GM20431 (cell line): ENCODE data around the gene PRRG3.

Experiments used
- in situ Hi-C: fragments of 300-500 bp; cut with MseI, MboI; formaldehyde crosslinking; loops from one replicate; pipeline ENCODE4 v1.15.0; 2020; ENCODE audit warnings: low sequenced_read_pairs; ENCODE audit not compliant: unreplicated experiment

PRRG3 gene

GRCh38 chrX:151702741-151703340, 7.6 kb downstream of the PRRG3 start:
- in situ Hi-C loops = no loop called here

DNA sequence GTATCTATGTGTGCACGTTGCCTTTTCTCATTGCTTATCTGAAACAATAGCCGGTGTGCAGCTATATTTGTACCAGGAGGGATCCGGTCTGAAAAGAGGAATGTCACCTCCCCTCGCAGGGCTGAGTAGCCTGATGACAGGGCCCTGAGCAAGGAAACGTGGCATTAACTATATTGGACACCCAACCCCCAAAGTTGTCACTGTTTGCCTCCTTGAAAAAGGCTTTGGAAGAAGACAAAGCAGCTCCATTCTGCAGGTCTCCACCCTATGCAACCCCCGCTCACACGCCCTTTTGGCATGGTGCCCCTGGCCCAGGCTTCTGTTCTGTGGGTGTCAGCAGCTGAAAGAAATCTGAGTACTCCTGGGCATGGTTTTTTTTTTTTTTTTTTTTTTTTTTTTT, 8.2 kb downstream of the PRRG3 start:
- in situ Hi-C loops = no loop called here

DNA sequence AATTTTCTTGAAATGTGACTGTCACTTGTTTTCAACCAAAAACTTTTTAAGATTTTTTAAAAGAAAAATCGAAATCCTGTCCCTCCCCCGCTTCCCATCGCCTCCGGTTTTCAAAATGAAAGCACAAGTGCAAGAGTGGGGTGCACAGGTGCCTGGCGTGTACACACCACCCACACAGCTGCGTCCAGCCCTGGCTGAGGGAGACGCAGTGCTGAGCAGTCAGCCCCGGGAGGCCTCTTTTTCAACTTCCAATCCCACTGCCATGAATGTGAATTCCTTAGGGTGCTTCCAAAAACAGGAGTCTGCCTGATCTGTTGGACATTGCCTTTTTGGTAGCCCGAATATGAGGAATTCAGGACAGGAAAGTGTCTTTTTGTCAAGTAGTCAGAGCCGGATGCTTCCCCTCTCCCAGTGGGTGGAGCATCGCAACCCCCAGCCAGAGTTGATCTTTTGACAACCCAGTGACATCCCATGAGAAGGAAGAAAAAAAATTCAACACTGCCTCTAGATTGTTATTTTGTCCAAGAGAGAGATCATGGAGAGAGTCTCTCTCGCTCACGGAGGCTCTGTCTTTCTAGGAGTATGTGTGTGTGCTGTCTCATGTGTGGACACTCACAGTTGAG, 8.9 kb downstream of the PRRG3 start:
- in situ Hi-C loops = no loop called here

DNA sequence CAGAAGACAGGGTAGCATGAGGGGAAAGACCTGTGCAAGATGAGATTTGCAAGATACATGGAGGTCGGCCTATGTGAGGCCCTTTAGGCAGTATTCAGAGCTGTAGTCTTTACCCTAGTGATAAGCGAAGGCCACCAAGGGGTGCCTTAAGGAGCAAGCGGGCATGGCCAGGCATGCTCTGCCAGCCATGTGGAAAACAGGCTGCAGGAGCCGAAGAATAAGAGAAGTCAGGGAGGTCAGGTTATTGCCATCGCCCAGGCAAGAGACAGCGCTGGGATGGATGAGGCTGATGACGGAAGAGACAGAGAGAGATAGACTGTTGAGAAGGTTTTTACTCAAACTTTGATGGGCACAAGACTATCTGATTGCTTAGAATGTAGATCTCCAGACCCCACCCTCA, 13.6 kb downstream of the PRRG3 start:
- in situ Hi-C loops = no loop called here

DNA sequence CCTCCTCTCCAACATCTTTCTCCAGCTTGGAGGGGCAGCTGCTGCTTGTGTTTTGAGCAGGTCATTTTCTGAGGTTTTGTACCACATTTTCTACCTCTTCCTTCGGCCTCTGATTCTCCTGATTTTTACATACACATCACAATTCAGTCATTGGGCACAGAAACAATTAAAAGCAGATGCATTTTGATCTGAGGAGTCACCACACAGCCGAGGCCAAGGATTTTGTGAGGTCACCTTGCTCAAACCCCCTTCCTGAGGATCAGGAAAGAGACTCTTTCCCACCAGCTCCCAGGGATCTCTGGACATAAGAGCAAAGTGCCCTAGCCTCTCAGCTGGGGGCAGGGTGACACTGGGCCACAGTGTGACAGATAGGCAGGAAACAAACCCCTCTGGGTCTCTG, 15.2 kb downstream of the PRRG3 start:
- in situ Hi-C loops = no loop called here

GRCh38 chrX:151711154-151711553, 15.9 kb downstream of the PRRG3 start:
- in situ Hi-C loops = no loop called here

- in situ Hi-C loops = no loop called here
These were observed 16.5 kb downstream of the PRRG3 start for GRCh38 chrX:151711787-151712186.

GRCh38 chrX:151712253-151712652, 17.0 kb downstream of the PRRG3 start:
- in situ Hi-C loops = no loop called here

GRCh38 chrX:151713849-151714248, 18.6 kb downstream of the PRRG3 start:
- in situ Hi-C loops = no loop called here

DNA sequence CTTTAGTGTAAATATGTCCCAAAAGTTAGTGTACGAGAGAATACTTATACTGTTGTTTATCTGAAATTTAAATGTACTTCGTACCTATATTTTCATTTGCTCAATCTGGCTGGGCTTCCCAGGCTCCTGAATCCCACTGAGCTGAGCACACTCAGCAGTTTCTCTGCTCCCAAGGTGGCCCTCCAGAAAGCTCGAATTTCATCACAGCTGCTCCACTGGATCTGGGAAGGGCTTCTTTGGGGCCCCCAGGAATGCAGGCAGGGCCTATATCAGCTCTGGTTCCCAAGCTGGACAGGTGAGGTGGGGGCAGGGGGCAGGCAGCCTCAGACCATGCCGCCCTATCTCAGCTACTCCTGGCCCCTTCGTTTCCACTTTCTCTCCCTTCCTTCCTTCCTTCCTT, 19.1 kb downstream of the PRRG3 start:
- in situ Hi-C loops = no loop called here

DNA sequence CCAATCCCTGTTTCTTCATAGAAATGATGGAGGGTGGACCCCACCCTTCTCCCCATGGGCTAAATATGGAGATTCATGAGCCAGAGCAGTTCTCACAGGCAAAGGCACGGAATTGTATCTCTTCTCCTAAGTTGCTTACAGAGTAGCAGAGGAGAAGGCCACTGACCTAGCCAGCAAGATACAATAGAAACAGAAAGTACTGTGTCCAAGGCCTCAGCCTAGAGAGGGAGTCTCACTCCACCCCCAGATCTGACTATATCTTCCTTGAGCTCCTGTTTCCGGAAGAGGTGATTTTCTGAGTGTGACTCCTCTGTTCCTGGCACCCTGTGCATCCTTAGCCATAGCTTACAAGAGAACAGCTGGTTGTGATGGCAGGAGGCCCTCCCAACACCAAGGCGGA, 20.5 kb downstream of the PRRG3 start, which contains the start of gene FATE1:
Gene FATE1 (plus strand): TSS at position 284 of the 400 bp plus-strand sequence. CDS start 85 bp downstream, at position 369.
- in situ Hi-C loops = no loop called here

DNA sequence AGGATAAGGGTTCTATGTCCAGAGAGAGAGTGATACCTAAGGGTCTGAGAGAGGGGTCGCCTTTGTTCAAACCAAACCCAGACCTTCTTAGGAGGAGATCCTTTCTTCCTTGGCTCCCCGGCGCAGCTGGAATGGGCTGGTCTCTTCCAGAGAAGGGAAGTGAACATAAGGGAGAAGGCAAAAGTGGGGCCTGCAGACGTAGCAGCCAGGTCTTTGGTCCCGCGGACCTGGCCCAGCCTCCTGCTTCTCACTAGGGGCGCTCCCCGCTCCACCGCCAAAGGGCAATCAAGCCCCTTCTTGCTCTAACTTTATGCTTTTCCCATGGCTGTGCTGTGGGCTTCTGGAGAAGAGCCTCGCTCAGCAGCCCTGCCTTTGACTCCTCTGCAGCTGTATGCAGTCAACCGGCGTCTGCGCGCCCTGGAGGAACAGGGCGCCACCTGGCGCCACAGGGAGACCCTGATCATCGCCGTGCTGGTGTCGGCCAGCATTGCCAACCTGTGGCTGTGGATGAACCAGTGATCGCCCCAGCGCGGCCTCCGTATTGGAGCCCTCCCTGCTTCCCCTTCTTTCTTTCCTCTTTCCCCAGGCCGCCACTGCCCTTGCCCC, 27.1 kb downstream of the PRRG3 start:
- in situ Hi-C loops = no loop called here

DNA sequence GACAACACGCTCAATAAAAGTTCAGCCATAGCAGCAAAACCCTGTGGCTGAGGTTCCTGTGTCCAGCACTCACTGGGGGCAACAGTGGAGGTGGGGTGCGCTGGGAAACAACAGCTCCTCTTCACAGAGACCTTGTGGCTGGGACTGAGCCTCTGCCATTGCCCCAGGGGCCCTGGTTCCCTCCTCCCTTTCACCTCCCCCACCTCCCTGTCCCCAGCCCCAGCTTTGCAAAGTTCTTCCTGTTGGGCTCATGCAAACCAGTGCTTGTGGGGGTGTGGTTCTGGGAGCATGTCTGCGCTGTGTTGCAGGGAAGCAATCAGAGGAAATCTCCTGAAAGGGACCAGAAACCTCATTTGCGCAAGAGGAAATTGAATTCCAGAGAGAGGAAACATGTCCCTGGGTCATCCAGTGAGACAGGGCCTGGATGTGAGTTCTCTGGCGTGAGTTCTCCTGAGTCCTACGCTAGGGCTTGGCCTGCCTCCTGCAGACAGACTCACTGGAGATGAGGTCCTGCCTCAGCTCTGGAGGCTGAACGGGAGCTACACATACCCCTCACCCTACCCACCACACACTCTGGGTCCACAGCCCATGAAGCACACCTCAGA, 28.0 kb downstream of the PRRG3 start:
- in situ Hi-C loops = no loop called here

DNA sequence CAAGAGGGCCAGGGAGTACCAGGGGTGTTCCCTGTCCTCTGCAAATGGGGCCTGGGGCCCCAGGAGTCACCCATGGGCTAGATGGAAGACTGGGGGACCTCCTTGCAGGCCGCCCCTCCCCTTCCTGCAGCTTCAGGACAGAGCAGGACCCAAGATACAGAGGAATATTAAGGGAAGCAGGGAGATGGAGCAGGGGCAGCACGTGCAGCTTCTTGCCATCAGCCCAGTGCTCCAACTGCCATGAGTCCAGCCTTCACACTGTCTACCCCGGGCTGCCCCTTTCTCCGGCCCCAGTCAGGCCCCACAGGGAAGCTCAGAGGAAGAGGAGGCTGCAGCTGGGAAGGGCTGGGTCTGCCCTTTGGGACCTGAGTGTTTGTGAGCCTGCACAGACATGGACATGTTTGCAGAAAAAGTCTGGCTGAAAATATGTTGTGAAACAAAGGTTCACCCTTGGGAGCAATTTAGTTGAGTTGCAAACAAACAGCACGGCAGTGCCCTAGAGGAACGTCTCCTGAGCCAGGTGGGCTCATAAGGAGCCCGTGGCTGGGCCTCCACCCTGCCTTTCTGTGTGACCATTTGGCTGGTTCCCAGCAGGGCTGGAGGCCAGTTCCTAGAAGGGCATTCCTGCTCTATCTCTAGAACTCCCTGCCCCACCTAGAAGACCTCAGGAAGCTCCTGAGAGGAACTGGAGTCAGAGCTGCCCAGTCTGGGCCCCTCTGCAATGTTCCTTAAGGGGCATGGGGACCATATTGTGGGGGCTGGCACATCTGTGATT, 29.5 kb downstream of the PRRG3 start:
- in situ Hi-C loops = loop anchor here (25.0 kb wide), 1 partner anchor 1088 kb away; no protein-coding TSS in a partner anchor

- in situ Hi-C loops = loop anchor here (25.0 kb wide), 1 partner anchor 1087 kb away; no protein-coding TSS in a partner anchor
These were observed 30.0 kb downstream of the PRRG3 start for GRCh38 chrX:151725338-151725614.

DNA sequence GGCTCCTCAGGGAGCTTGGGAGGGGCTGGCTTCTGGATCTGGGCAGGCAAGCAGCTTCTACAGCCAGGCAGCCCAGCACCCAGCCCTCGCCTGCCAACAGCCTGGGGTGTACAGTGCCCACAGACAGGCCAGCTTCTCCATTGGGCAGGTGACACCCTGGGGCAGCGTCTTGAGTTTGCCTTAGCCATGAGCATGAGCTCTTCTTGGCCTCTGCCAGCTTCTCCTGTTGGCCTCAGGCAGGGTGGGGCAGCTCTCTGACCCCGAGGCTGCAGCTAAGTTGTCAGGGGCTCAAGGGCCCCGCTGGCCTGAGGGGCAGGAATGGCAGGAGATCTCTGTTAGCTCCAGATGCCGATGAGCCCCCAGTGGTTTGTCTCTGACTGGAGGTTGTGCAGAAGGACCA, 31.5 kb downstream of the PRRG3 start:
- in situ Hi-C loops = loop anchor here (25.0 kb wide), 1 partner anchor 1086 kb away; no protein-coding TSS in a partner anchor

GRCh38 chrX:151727346-151727745, 32.1 kb downstream of the PRRG3 start:
- in situ Hi-C loops = loop anchor here (25.0 kb wide), 1 partner anchor 1085 kb away; no protein-coding TSS in a partner anchor

- in situ Hi-C loops = loop anchor here (25.0 kb wide), 1 partner anchor 1083 kb away; no protein-coding TSS in a partner anchor
These were observed 33.9 kb downstream of the PRRG3 start for GRCh38 chrX:151729056-151729725.

- in situ Hi-C loops = loop anchor here (25.0 kb wide), 1 partner anchor 1078 kb away; no protein-coding TSS in a partner anchor
These were observed 39.2 kb downstream of the PRRG3 start, which contains the start of gene CNGA2 for GRCh38 chrX:151734446-151734845. Gene CNGA2 (plus strand): TSS chrX:151734746. CDS start chrX:151738484, 3,738 bp downstream.

GRCh38 chrX:151735219-151735618, 40.0 kb downstream of the PRRG3 start:
- in situ Hi-C loops = loop anchor here (25.0 kb wide), 1 partner anchor 1077 kb away; no protein-coding TSS in a partner anchor
